Mucosa of descending colon (tissue), 3 donors: Measurements from ENCODE around the gene CIAO2A. TPM values are rescaled to one million over a fixed set of nuclear protein-coding genes. Genes with fewer than 3 reads are reported as not detected.

ENCODE experiments used
- ATAC-seq: fragments of 200-7000 bp; cut with Tn5 transposase; one replicate; pipeline ENCODE4 v1.9.1; 2020; ENCODE audit warnings: mild to moderate bottlenecking, moderate library complexity
- DNase-seq, 3 donors: peaks; one replicate each; pipeline ENCODE4 v3.0.0-alpha.2; 2020
- H3K36me3 ChIP-seq: fragments of 200-600 bp; one replicate; pipeline ENCODE4 v1.8.0; 2021; ENCODE audit warnings: low read depth, mild to moderate bottlenecking
- H3K4me1 ChIP-seq: fragments of 200-600 bp; one replicate; pipeline ENCODE4 v1.8.0; 2021; ENCODE audit warnings: low read depth, mild to moderate bottlenecking
- H3K4me3 ChIP-seq: fragments of 200-600 bp; one replicate; pipeline ENCODE4 v1.8.0; 2021; ENCODE audit warnings: mild to moderate bottlenecking
- H3K9me3 ChIP-seq: fragments of 200-600 bp; one replicate; pipeline ENCODE4 v1.8.0; 2021; ENCODE audit warnings: mild to moderate bottlenecking
- CTCF ChIP-seq: fragments of 200-600 bp; IDR thresholded peaks from one replicate; pipeline ENCODE4 v1.8.0; 2022; ENCODE audit warnings: antibody characterized with exemption, mild to moderate bottlenecking
- intact Hi-C, 2 donors: fragments of 100-400 bp; cut with DNase I in 1 of 2; cut with micrococcal nuclease in 1 of 2; formaldehyde crosslinking; loops; one replicate each; pipeline versions ENCODE4 v1.11.0 to v1.11.1; 2022; cut with DNase I, micrococcal nuclease
- total RNA-seq, 3 donors: library from RNA; stranded (reverse); fragmentation: NEBNext Ultra II Directional in 2 of 3; extraction: Animal tissue kit (Norgen Biotek cat#: 25700) in 2 of 3; gene quantifications; one replicate each; pipeline versions ENCODE4 v1.2.1 to v1.2.4, GENCODE V29; 2021 to 2023
- donor health status: DM: no; HTN: no; CAD: no; lungs with moderate emphysema.
- donor health status: DM: no; HTN: no; CAD: no.
- donor health status: DM: no; HTN: yes; CAD: no.

CIAO2A gene
- total RNA-seq, 3 donors from 2014 or later = 49.7 to 94.5 (median 78.9) TPM

GRCh38 chr15:64136347-64136746 is 42.7 kb upstream of the CIAO2A start:
- DNase-seq (no peak), ATAC-seq (no peak)
- no peaks in the 10 kb centered on the region for H3K4me1 ChIP-seq
- peaks cover 6% of the 10 kb centered on the region for H3K36me3 ChIP-seq
- no peaks in the 10 kb centered on the region for H3K9me3 ChIP-seq
- no peak overlapping the region for H3K4me3 ChIP-seq
- TF ChIP-seq CTCF = no peak
- intact Hi-C loops = no loop called here

- ATAC-seq = no peak
- no peak for TF ChIP-seq CTCF
Measured at GRCh38 chr15:64134345-64134829, 40.7 kb upstream of the CIAO2A start.

GRCh38 chr15:64133623-64134344 is 40.1 kb upstream of the CIAO2A start:
- Histone ChIP-seq H3K9me3 (no peaks in the 10 kb centered on the region), H3K36me3 (peaks cover 24% of the 10 kb centered on the region), H3K4me3 (no peak overlapping the region), H3K4me1 (no peaks in the 10 kb centered on the region)
- no peak for ATAC-seq
- DNase-seq = no peak
- intact Hi-C loops = no loop called here
- TF ChIP-seq CTCF = no peak

More at GRCh38 chr15:64134345-64134829, 40.7 kb upstream of the CIAO2A start:
- Histone ChIP-seq H3K4me1 (no peaks in the 10 kb centered on the region), H3K36me3 (peaks cover 24% of the 10 kb centered on the region), H3K9me3 (no peaks in the 10 kb centered on the region), H3K4me3 (no peak overlapping the region)
- DNase-seq = no peak
- intact Hi-C loops = no loop called here

- TF ChIP-seq CTCF = no peak
- peaks cover 28% of the 10 kb centered on the region for H3K36me3 ChIP-seq
Measured at GRCh38 chr15:64132217-64132616, 38.6 kb upstream of the CIAO2A start.

GRCh38 chr15:64131547-64131946 is 37.9 kb upstream of the CIAO2A start:
- intact Hi-C loops = no loop called here
- TF ChIP-seq CTCF = no peak
- Histone ChIP-seq H3K36me3 (peaks cover 31% of the 10 kb centered on the region), H3K4me1 (no peaks in the 10 kb centered on the region), H3K9me3 (no peaks in the 10 kb centered on the region), H3K4me3 (no peak overlapping the region)
- ATAC-seq = no peak
- no peak for DNase-seq

More at GRCh38 chr15:64132217-64132616, 38.6 kb upstream of the CIAO2A start:
- no peak overlapping the region for H3K4me3 ChIP-seq
- ATAC-seq (no peak), DNase-seq (no peak)
- intact Hi-C loops = no loop called here
- no peaks in the 10 kb centered on the region for H3K4me1 ChIP-seq
- H3K9me3 ChIP-seq = no peaks in the 10 kb centered on the region
